DMS53 treated with DMSO at 0.1 percent for 48 hours (cell line): ENCODE measurements around the gene TMEFF2.

Experiments
- DNase-seq: peaks from one replicate; lab custom pipeline; 2025; ENCODE audit not compliant: unreplicated experiment; lab: John Stamatoyannopoulos, UW

TMEFF2 gene

DNA sequence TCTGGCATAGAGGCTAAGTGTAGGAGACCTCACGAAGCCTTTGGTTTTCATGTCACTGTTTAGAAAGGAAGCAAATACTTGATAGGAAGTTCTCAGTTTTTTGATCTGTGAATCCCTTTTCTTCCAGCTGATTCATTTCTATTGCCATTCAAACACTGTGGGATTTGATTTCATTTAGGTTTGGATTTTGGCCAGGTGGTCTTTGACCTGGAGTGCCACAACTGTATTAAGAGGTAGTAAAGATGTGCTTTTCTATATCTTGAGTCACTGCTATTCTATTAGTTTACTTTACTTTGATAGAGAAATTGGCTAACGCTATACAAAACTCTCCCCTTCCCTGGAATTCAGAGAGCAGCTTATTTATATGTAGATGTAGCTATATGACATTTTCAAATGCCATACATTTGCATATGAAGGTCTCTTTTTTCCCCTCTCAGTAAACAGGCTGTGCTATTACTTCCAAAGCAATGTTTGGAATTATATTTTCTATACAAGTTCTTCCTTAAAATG is 215.5 kb downstream of the TMEFF2 start:
- no peak for DNase-seq

DNA sequence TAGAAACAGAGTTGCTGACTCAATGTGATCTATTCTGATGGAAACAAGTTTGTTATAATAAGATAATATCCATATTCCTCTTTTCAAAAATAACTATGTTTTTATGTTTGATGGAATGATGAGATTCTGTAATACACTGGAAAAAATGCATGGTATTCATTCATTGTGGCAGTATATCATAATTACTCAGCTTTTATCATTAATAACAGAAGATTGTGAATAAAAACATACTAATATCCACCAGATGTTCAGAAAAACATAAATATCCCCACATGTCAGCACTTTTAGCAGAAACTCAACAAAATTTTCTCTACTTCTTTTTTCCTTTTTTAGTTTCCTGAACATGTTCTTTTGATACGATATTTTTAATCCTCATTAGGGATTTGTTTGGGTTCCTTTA is 217.0 kb downstream of the TMEFF2 start:
- no peak for DNase-seq

- no peak for DNase-seq
These were observed 218.3 kb downstream of the TMEFF2 start for GRCh38 chr2:191976436-191976835.

- DNase-seq: no peak
These were observed 220.1 kb downstream of the TMEFF2 start for GRCh38 chr2:191974676-191975075.

DNA sequence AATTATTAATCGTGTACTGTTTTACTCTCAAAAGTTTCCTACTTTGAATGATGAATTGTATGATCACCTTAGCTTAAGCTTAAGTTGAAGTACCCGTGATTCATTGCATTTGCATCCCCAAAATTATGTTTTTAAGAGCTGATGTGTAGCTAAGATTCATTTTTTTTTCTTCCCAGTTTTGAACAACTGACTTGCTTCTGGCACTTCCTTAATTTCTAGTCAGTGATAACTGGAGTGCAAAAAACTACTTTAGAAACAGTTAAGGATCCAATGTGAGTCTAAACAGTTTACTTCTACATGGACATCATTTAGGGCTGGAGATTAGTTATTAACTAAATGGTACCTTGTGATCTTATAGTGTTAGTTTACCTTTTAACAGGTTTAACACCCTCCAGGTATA is 223.9 kb downstream of the TMEFF2 start:
- no peak for DNase-seq

DNA sequence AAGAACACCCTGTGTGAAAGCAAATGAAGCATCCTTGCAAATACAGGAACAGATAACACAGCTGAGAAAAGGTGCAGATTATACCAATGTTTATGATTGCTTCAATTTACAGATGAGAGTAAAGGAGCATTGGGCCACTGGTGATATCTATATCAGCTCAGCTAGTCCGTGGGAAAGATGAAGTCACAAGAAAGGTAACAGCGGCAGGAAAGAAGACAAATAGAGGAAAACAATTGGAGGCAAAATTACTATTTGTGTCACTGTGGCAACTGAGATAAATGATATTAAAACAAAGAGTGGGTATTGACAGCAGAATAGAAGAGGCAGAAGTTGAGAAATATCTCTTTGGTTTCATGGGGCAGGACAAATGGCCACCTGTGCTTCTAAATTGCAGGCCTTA is 226.6 kb downstream of the TMEFF2 start:
- no peak for DNase-seq

DNA sequence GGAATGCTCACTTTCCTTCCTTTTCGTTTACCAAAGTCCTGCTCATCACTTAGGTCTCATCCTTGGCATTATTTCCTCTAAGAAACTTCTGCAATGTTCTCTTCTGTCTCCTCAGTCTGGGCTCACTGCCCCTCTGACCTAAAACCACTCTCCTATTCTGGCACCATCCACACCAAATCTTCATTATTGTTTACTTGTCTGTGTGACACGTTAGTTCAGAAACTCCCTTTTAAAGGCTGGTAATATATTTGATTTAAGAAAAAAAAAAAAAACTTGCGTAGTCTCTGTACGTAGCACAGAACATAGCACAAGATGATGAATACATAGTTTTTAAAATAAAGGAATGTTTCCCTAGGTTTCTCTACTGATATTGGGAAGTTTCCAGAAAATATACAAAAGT is 229.0 kb downstream of the TMEFF2 start:
- DNase-seq: no peak

DNA sequence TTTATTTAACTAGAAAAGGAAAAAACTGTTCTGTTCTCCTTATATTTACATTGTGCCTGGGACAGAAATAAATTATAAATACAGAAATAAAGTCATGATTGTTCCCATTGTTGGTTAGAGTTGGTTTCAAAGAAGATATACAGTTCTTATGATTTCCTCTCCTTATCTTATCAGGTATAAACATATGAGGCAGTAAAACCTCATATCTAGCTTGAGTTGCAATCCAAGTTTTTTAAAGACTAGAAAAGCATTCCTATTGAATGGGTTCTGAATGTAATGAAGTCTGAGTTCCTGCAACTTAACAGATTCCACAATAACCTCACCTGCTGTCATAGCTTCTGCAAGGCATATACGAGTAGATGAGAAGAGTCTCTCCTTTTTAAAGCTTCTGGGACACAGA is 233.2 kb downstream of the TMEFF2 start:
- no peak for DNase-seq

- peak; percentile 95 for DNase-seq
These were observed 235.5 kb downstream of the TMEFF2 start for GRCh38 chr2:191959209-191959608.

GRCh38 chr2:191957996-191958860 is 236.5 kb downstream of the TMEFF2 start:
- DNase-seq: no peak

DNA sequence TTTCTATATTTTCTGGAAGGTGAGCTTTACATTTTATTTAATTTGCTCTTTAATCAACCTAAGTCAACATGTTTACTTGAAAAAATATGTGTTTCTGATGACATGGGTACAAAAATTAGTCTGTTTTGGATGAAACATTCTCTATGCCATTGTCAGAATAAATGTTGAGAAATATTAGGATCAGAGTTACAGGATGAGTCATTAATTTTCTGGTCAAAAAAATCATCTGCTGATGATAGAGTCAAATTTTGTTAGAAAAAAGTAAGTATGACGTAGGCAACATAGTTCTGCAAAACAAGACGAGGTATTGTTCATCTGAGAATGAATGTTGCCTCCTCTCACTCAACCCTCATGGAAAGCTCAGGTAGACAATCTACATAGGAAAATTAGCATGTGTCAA is 240.3 kb downstream of the TMEFF2 start:
- DNase-seq: no peak

- DNase-seq: no peak
These were observed 242.0 kb downstream of the TMEFF2 start for GRCh38 chr2:191952515-191953270.

DNA sequence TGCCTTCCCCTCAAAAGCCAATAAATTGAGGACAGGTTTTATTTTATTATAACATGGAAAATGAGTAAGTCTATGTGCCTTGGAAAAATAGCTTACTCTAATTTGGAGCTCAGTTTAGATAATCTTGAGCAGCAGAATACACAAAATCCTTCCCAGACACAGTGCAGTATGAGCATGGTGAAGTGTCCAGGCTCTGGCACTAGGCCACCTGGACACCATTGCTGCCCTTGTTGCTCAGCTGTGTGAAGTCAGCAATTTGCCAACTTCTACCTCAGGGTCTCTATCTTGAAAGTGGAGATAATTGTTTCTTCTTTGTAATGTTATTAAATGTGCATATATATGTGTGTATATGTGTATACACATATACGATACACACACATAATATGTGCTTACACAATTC is 242.9 kb downstream of the TMEFF2 start:
- DNase-seq: no peak

GRCh38 chr2:191951376-191951775 is 243.4 kb downstream of the TMEFF2 start:
- DNase-seq: no peak

DNA sequence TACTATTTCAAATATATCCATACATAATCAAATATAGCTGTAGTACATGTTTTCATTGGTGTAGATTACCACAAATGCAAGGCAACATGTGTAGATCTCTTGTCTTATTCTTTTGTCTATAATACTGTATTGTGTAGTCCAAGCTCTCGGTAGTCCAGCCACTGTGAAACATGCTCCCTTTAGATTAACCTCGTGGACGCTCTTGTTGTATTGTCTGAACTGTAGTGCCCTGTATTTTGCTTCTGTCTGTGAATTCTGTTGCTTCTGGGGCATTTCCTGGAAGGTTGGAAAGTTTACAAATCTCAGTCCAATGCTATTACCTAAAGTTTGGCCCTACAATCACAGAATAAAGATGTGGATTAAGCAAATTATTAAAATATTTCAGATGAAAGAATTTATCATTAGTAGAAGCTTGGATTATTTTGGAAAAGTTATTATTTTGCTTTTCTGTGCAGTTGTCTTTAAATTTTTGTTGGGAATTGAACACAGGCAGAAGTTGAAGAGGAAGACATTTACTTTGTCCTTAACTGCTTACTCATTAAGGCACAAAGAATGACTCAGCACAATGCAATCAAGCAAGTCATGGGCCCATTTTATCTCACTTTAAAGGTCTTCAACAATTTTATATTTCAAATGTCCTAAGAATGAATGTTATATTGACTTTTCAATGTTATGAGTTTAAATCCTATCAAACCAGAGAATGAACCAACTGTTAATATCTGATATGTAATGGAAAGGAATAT is 244.4 kb downstream of the TMEFF2 start:
- DNase-seq: no peak

- no peak for DNase-seq
These were observed 247.5 kb downstream of the TMEFF2 start for GRCh38 chr2:191947235-191947634.

GRCh38 chr2:191946471-191947182 is 248.1 kb downstream of the TMEFF2 start:
- no peak for DNase-seq

DNA sequence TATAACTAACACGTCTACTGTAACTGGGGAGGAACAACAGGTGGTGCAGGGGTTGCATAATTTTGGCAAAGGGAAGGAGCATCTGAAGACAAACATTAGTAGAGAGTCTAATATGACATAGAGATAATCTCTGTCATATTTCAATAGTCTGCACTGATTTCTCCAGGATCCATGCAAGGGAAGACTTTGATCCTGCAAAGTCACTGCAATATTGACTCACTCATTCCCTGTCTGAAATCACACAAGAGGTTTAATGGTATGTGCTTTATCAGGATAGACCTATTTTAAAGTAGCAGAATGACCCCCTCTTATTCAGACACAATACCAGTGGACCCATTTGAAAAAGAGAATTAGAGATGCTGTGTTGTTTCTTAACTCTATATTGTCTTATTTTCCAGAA is 249.1 kb downstream of the TMEFF2 start:
- DNase-seq: no peak

DNA sequence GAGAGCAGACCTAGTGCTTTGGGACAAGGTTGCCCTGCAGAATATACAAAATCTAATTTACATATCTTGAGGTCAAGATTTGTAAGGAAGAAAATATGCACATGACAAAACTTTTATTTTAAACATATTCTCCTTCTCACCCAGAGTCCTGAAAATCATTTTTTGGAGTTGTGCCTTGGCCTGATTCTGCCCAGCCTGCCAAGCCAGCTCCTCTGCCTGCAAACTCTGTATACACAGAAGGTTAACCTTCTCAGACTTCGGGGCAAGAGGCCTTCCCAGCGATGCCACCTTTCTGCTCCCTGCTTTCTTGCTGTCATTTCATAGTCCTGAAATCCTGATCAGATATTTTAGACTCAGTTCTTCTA is 252.0 kb downstream of the TMEFF2 start:
- no peak for DNase-seq

GRCh38 chr2:191942090-191942738 is 252.5 kb downstream of the TMEFF2 start:
- DNase-seq: no peak
